Suppressor macrophage treated with lipopolysaccharide for 4 hours (primary cell): ENCODE data around the gene SVOPL.
"Not testable (repeated sequence)": the region's sequence is repeated elsewhere in the genome, so short reads cannot be mapped to it uniquely, and the experiment has no call there.

Experiments used
- DNase-seq: peaks from one replicate; pipeline ENCODE4 v3.0.0-alpha.2; 2020

SVOPL gene

DNA sequence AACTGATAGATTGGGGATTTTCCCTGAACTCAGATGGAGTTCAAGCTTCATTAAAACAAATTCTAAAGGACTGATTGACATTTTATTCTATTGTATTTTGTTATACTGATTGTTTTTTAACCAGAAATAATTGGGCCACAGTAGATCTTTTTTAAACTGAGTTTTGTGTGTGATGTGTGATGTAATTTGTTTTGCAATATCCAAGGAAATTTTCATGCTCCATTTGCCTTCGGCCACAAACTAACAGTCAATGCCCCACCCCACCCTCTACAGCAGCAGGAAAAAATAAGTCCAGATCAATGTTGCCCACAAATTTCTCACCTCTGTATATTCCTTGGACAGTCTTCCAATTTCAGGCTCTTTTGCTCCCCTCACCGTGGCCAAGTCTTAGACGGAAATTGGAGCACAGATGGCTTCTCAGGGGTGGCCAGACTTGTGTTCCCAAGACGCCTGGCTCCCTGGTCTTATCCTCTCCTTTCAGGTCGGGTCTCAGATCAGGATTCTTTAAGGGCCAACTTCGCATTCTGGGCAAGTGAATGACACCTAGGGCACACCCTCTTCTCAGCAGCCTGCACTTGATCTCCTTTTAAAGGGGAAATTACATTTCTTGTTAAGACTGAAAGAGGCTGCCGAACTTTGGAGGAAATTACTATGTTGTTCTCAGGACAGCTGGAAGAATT, at the start of gene SVOPL:
SVOPL (minus strand) TSS at position 506 of the 680 bp plus-strand sequence. CDS start 22,317 bp downstream, outside the sequence.
- DNase-seq: no peak

GRCh38 chr7:138750473-138750872, 49.3 kb upstream of the SVOPL start:
- no peak for DNase-seq

- no peak for DNase-seq
Measured at GRCh38 chr7:138749960-138750359, 48.8 kb upstream of the SVOPL start.

DNA sequence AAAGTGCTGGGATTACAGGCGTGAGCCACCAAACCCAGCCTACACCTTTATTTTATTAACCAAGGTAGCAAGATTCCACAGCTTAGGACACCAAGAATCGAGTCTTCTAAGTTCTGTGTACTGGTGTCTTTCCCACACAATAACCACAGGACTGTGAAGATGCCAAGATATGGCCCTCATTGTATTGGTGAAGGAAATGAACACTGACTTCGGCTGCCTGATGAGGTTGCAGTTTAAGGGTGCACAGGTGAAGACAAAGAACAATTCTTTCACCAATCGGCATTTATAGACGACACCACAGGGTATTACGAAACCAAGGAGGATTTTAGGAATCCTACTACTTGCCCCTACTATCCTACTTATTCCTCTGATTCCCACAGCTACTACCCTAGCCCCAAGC, 47.5 kb upstream of the SVOPL start:
- no peak for DNase-seq

DNA sequence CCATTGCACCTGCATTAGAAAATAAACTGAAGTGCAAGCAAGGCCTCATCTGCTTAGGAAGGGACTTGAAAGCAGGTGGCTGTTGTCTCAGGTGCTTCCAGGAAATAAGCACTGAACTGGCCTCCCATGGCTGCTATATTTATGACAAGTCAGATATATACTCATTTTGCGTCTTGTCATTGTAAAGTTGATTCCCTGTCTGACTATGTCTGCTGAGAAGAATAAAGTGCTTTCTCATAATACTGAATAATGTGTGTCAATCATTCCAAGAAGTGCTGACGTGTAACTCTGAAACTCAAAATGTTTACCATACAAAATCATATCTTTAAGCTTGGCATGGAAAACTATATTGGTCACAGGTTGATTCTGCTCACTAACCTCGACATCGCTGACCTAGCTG, 44.9 kb upstream of the SVOPL start:
- no peak for DNase-seq

DNA sequence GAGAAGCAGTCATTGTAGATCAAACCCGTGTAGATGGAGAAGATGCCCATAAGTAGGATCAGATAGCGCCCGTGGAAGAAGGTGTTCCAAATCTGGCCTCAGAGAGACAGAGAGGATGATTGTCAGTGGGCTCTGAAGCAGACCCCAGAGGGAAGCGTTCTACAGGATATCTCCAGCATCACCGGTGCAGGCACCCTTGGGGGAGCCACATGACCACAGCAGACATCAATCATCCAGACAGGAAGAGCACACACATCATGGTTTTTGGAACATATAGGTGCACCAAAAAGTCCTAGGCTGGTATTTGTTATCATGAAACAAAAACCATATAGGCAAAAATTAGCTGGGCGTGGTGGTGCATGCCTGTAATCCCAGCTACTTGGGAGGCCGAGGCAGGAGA, 44.0 kb upstream of the SVOPL start:
- DNase-seq: no peak

- DNase-seq: no peak
Measured at GRCh38 chr7:138741453-138741735, 40.2 kb upstream of the SVOPL start.

GRCh38 chr7:138739859-138740258, 38.7 kb upstream of the SVOPL start:
- no peak for DNase-seq

GRCh38 chr7:138738551-138739335, 37.6 kb upstream of the SVOPL start:
- peak; percentile 82 for DNase-seq

GRCh38 chr7:138738114-138738513, 37.0 kb upstream of the SVOPL start:
- DNase-seq: peak; percentile 9

DNA sequence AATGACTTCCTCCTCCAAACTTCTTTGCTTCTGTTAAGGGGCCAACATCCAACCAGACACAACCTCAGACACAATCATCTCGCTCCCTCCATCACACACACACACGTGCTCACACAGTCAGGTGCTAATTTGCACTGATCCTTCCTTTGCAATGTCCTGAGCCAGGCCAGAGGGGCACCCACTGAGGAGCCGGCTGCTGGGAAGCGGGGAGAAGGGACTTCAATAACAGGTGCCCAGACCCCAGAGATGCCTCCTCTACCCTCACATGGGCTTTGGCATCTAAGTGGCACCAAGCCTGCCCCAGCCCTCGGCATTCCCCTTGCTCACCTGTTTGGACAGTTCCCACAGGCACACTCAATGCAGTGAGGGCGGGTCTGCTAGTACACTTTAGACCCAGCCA, 34.2 kb upstream of the SVOPL start:
- no peak for DNase-seq

DNA sequence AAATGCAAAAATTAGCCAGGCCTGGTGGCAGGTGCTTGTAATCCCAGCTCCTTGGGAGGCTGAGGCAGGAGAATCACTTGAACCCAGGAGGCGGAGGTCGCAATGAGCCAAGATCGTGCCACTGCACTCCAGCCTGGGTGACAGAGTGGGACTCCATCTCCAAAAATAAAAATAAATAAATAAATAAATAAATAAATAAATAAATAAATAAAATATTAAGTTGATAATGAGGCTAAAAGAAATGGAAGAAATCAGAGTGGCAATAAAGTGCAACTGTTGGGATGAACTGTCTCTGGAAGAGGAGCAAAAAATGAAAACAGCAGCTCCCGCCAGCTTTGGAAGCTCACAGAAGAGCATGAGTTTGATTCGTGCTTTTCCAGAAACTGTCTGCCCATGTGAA, 30.6 kb upstream of the SVOPL start:
- DNase-seq: not testable (repeated sequence)

GRCh38 chr7:138729444-138729843, 28.3 kb upstream of the SVOPL start:
- no peak for DNase-seq

DNA sequence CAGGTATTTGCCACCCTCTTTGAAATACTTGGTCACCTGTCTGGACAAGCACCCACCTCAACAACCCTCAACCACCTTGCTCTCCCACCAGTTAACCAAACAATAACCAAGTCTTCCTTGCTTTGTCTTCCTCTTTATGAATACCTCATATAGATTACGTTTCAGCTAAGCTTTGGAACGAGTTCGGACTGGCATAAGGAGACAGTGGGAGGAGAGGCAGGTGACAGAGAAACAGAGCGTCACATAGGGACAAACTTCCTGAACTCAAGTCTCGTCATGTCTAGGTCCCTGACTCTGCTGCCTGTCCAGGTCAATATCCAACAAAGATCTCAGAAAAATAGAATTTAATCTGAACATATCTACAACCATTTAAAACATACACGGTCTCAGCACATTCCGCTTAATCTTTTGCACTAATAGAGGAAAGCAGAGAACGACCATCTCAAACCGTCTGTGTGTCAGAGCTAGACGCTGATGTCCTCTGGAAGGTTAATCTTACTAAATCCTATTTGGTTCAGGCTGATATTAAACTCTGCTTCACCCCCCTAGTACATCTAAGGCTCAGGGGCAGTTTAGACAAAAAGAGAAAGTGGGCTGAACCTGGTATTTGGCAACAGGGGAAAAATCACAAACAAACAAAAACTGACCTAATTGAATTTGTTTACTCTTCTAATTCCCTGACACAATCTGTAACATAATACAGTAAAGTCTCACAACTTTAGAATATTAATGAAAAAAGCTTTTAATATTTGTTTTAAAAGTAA, 26.4 kb upstream of the SVOPL start:
- no peak for DNase-seq

DNA sequence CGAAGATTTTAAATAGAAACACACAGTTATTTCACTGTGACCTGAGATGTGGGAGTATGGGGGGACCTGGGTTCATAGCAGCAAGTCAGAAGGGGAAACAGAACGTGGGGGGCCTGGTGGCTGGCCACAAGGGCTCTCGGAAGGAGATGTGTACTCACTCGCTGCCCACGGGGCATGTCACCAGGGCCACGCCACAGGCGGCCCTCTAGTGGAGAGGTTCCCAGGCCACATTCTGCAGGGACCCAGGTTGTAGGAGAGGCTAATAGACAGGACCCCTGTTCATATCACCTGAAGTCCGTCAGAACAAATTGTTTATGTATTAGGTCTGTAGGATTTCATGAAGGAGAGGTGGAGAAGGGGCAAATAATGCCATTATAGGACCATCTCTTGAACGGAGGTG, 25.1 kb upstream of the SVOPL start:
- no peak for DNase-seq

DNA sequence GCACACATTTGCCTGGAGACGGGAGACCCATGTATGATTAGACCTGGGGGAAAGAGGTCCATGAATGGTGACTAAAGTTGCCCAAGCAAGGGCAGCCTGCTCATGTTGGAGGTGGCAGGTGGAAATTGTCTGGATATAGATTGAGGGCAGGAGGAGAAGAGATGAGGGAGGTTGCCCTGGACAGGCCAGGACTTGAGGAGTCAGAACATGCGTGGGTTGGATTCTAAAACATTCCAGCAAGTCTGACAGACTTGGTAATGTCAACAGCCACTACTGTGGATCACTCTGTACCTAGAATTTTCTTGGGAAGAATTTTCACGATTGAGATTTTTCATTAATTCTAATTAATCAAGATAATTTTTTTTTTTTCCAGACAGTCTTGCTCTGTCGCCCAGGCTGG, 19.1 kb upstream of the SVOPL start:
- no peak for DNase-seq

DNA sequence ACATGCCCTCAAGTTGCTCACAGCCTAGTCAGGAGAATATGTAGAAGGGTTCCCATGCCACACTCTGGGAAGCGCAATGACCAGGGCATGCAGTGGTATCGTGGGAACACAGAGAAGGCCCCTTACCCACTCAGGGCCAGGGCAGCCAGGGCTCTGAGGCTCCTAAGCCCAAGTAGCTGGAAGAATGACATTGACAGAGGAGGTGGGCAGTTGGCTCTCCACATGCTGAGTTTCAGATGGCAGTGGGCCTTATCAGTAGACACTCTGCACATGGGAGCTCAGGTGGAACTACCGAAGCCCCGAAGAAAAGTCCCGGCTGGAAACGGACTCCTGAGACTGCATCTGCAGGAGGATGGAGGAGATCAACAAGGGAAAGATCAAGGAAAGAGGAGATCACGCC, 15.7 kb upstream of the SVOPL start:
- DNase-seq: no peak

DNA sequence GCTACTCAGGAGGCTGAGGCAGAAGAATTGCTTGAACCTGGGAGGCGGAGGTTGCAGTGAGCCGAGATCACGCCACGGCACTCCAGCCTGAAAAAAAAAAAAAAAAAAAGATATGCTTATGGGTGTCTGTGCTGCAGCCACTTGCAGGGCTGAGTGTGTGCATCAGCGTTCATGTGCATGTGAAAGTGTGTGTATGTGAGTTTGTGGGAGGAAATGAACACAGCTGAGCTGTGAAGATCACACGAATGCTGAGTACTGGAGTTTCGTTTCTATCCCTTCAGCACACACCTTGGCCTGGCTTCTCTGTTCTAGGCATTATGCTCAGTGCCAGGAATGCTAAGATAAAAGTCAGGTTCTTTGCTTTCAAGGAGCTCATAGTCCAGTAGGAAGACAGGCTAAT, 12.0 kb upstream of the SVOPL start:
- DNase-seq: no peak

DNA sequence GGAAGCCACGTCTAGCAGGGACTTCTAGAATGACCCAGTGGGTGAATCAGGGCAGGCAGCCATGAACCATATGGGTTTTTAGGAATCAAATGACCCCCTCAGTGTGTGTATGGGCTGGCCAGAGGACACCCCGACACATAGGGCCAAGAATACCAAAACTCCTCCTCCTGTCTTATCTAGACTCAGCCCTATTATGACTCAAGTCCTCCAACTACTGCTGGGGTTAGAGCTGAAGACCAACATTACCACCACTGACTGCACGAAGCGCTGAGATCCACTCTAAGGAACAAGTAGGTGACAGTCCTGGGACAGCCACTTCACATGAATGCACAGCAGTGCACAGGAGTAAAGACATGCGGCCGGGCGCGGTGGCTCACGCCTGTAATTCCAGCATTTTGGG, 11.5 kb upstream of the SVOPL start:
- DNase-seq: no peak

- no peak for DNase-seq
Measured at GRCh38 chr7:138710536-138711385, 9.6 kb upstream of the SVOPL start.

DNA sequence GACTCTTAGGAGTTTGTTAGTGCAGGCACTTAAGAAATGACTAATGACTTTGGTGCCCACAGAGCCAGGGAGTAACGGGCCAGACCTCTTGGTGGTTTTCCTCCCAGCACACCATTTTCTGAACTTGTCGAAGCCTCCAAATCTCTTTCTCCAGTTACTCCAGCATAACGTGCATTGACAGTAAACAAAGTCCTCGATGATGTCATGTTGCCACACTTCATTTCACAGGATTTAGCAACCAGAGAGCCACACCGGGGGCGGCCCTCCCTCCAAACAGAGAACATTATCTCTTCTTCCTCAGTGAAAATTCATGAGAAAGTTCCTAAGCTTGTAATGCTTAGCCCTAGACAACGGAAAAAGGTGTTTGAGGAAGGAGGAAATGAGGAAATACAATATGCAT, 4.0 kb upstream of the SVOPL start:
- DNase-seq: peak; percentile 18

GRCh38 chr7:138701537-138701923, 368 bp upstream of the SVOPL start:
- DNase-seq: no peak

DNA sequence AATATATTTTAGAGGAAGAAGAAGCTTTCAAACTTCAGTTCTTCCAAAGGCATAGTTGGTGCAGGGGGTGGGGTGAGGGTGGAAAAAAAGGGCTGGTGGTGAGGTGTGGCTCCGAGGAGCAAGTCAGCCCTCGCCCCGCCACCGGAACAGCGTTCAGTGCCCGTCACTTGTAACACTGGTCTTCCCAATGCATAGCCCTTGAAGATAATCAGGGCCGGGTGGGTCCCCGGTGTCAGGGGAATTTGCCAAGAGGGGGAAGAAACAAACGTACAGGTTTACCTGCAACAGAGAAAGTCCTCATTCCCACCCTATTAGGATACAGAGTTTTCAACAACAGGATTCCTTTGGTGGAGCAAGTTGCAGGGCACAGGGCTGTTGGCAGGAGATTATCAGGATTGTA, 1.5 kb downstream of the SVOPL start:
- DNase-seq: no peak
